ENCODE measurements around the gene UBA1.

The UBA1 gene

GRCh38 chrX:47170861-47171692, 22.6 kb upstream of the UBA1 start:
- no peak for DNase-seq (ENCODE audit: extremely low read depth, low read depth)
- TF ChIP-seq CTCF (IDR thresholded peaks at IDR 0.05; ENCODE audit: low read depth, low read length): no peak

GRCh38 chrX:47171996-47172395, 21.6 kb upstream of the UBA1 start:
- TF ChIP-seq CTCF (IDR thresholded peaks at IDR 0.05; ENCODE audit: low read depth, low read length): no peak
- no peak for DNase-seq (ENCODE audit: extremely low read depth, low read depth)

GRCh38 chrX:47172549-47172948, 21.1 kb upstream of the UBA1 start:
- TF ChIP-seq CTCF (IDR thresholded peaks at IDR 0.05; ENCODE audit: low read depth, low read length): no peak
- DNase-seq (ENCODE audit: extremely low read depth, low read depth): no peak

- TF ChIP-seq CTCF (IDR thresholded peaks at IDR 0.05; ENCODE audit: low read depth, low read length): no peak
- DNase-seq (ENCODE audit: extremely low read depth, low read depth): no peak
Observed at GRCh38 chrX:47172971-47173792, 20.4 kb upstream of the UBA1 start.

GRCh38 chrX:47174376-47174775, 19.3 kb upstream of the UBA1 start:
- DNase-seq (ENCODE audit: extremely low read depth, low read depth): no peak
- no peak for TF ChIP-seq CTCF (IDR thresholded peaks at IDR 0.05; ENCODE audit: low read depth, low read length)

- no peak for DNase-seq (ENCODE audit: extremely low read depth, low read depth)
- no peak for TF ChIP-seq CTCF (IDR thresholded peaks at IDR 0.05; ENCODE audit: low read depth, low read length)
Observed at GRCh38 chrX:47174846-47175587, 18.6 kb upstream of the UBA1 start.

Measured in AG09319 (cell line).